Heart left ventricle (tissue), 16 donors: ENCODE results near the gene BPIFA2. TPM values are rescaled to one million over a fixed set of nuclear protein-coding genes. Genes with fewer than 3 reads are reported as not detected.

Source experiments
- ATAC-seq, 4 donors: fragments of 200-7000 bp; cut with Tn5 transposase; one replicate each; pipeline ENCODE4 v1.9.1; 2020 to 2022; ENCODE audit warnings: moderate library complexity in 4 of 4, mild to moderate bottlenecking in 3 of 4, moderate number of reproducible peaks in 1 of 4
- DNase-seq, 5 donors: peaks; one replicate each; pipeline ENCODE4 v3.0.0-alpha.2; 2020
- H3K27ac ChIP-seq, 12 donors: fragments of 200-600 bp; sonication (generic) in 4 of 12; one replicate each; pipeline versions ENCODE4 v1.5.0 to v1.8.0; 2016 to 2022; ENCODE audit warnings: mild to moderate bottlenecking in 2 of 12
- H3K27me3 ChIP-seq, 9 donors: fragments of 200-600 bp; sonication (generic) in 2 of 9; one replicate each; pipeline versions ENCODE4 v1.5.1 to v1.8.0; 2016 to 2022; ENCODE audit warnings: mild to moderate bottlenecking in 3 of 9
- H3K36me3 ChIP-seq, 9 donors: fragments of 200-600 bp; sonication (generic) in 2 of 9; one replicate each; pipeline versions ENCODE4 v1.5.0 to v1.8.0; 2018 to 2022; ENCODE audit warnings: mild to moderate bottlenecking in 2 of 9
- H3K4me1 ChIP-seq, 12 donors: fragments of 200-600 bp; sonication (generic) in 4 of 12; one replicate each; pipeline versions ENCODE4 v1.5.0 to v1.8.0; 2016 to 2022; ENCODE audit warnings: mild to moderate bottlenecking in 3 of 12
- H3K4me3 ChIP-seq, 12 donors: fragments of 200-600 bp; sonication (generic) in 4 of 12; one replicate each; pipeline versions ENCODE4 v1.5.0 to v1.8.0; 2017 to 2022; ENCODE audit warnings: mild to moderate bottlenecking in 9 of 12, moderate library complexity in 4 of 12
- H3K9me3 ChIP-seq, 12 donors: fragments of 200-600 bp; sonication (generic) in 4 of 12; one replicate each; pipeline versions ENCODE4 v1.5.0 to v1.8.0; 2016 to 2022; ENCODE audit warnings: mild to moderate bottlenecking in 1 of 12
- CTCF ChIP-seq, 12 donors: fragments of 200-600 bp; sonication (generic) in 4 of 12; IDR thresholded peaks; one replicate each; pipeline versions ENCODE4 v1.5.0 to v1.8.0; 2018 to 2022; ENCODE audit warnings: antibody characterized with exemption in 12 of 12, mild to moderate bottlenecking in 5 of 12
- POLR2A ChIP-seq, 2 donors: fragments of 450-650 bp; IDR thresholded peaks; one replicate each; pipeline ENCODE4 v1.6.1; 2017; ENCODE audit warnings: antibody characterized with exemption in 2 of 2, mild to moderate bottlenecking in 2 of 2, moderate library complexity in 2 of 2
- WGBS, 4 donors: extraction: QIAGEN DNeasy Blood & Tissue Kit in 2 of 4; methylation state at CpG; one replicate each; pipeline versions ENCODE4 v1.1.5 to v1.1.7; 2013 to 2018; 5-methylcytosine and 5-hydroxymethylcytosine counted together
- intact Hi-C, 10 donors: fragments of 100-400 bp; cut with DNase I; formaldehyde crosslinking; loops; one replicate each; pipeline versions ENCODE4 v1.11.1 to v1.14.2; 2022
- polyA plus RNA-seq, 2 donors: library from polyadenylated mRNA; stranded (reverse); fragments of 200-250 nt; gene quantifications; one replicate each; pipeline ENCODE4 v1.2.3, GENCODE V29; 2013
- total RNA-seq, 9 donors: library from RNA; depleted of rRNA in 2 of 9; stranded (reverse); fragments of >200 nt in 2 of 9; fragmentation: NEBNext Ultra II Directional in 3 of 9; extraction: Animal tissue kit (Norgen Biotek cat#: 25700) in 3 of 9; gene quantifications; one replicate each; pipeline versions ENCODE4 v1.1.0 to v1.2.4, GENCODE V29; 2016 to 2023
- donor health status: ischemic (EF 13 %, LVEDD 7.1; RV severe dilation, severe dysfunction).
- donor health status: healthy with polysubstance abuse.
- donor health status: DM: no; HTN: yes; CAD: no.
- donor health status: DM: no; HTN: no; CAD: no.
- donor health status: ischemic (EF 25% LVEDD 6.9; RV normal size, moderate dysfunction).
- donor health status: ischemic (EF 25% LVEDD 5.7; RV mildly dilated, moderate dysfunction).
- donor health status: healthy.
- donor health status: DM: yes; HTN: yes; CAD: no.
- donor health status: ischemic (EF 35%, LVEDD 5.7; RV mildly dilated, moderate dysfunction).
- donor health status: nonischemic (EF 11% LVEDD 7.7; RV severe dilation, severe dysfunction).
- donor health status: DM: yes; HTN: yes; CAD: no.
- donor health status: PGD.
- donor health status: ischemic (EF 29% LVEDD 5.4; RV normal size, mild dysfunction).
- donor health status: nonischemic (EF 23%, LVEDD 6.1; RV moderate dilation, normal function).

The BPIFA2 gene
- total and polyA plus RNA-seq, 11 donors: not detected

DNA sequence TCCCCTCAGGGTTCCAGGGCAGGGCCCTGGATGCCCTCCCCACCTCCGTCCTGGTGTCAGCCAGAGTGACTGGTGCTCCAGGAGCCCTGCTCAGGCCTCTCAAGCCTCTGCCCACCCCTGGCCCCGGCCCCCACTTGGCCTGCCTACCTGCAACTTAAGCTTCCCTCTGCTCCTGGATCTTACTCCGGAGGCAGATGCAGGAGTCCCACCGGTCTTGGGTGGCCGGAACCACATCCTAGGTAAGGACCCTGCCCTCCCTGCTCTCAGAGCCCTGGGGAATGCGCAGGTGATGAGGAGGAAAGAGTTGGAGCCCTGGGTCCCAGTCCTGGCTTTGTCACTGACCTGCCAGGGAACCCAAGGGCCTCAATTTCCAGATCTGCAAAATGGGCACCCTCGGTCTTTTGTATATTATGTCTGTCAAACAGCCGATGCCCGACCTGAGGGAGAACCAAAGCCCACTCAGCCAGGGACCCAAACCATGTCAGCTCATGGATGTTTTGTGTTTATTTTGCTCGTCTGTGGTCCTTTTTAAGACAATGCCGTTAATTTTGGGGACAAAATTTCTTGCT, 34.5 kb upstream of the BPIFA2 start:
- TF ChIP-seq CTCF (IDR thresholded peaks at IDR 0.05): no peak
- TF ChIP-seq POLR2A (IDR thresholded peaks at IDR 0.05): no peak
- peaks cover 0 to 3% (median 0%) of the 10 kb centered on the region in 12 donors for H3K9me3 ChIP-seq
- H3K27me3 ChIP-seq: peaks cover 0 to 33% (median 0%) of the 10 kb centered on the region in 9 donors
- H3K4me1 ChIP-seq: no peaks in the 10 kb centered on the region
- no peak overlapping the region for H3K4me3 ChIP-seq
- H3K36me3 ChIP-seq: no peaks in the 10 kb centered on the region
- DNase-seq (no peak), ATAC-seq (no peak)
- intact Hi-C loops: no loop called here
- no peak overlapping the region for H3K27ac ChIP-seq
- 83 to 91% (median 88%) methylated on average over 9 to 11 of the region's 11 CpGs for WGBS, 4 donors

DNA sequence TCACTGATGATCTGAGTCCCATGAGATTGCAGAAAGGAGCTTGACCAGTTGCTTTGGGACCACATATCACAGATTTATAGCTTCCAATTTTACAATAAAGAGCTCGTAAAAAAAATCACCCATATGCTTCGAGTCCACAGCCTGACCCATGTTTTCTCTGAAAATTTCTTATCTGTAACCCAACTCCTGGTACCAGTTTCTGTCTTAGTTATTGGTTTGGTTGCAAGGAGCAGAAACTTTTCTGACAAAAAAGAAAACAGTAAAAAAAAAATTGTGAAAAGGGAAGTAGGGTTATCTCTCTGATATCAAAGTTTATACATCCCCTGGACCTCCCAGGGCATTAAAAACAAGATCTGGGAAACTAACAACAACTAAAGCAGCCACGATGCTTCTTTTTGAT, 30.8 kb upstream of the BPIFA2 start:
- 75 to 82% (median 78%) methylated on average over 3 of the region's 3 CpGs for WGBS, 4 donors
- DNase-seq: no peak
- peaks cover 0 to 20% (median 0%) of the 10 kb centered on the region in 9 donors for H3K27me3 ChIP-seq

GRCh38 chr20:33139467-33139866, 28.5 kb upstream of the BPIFA2 start:
- H3K27ac ChIP-seq: no peak overlapping the region
- peaks cover 0 to 4% (median 0%) of the 10 kb centered on the region in 9 donors for H3K27me3 ChIP-seq
- DNase-seq: no peak
- H3K36me3 ChIP-seq: no peaks in the 10 kb centered on the region
- no peak overlapping the region for H3K4me3 ChIP-seq
- TF ChIP-seq POLR2A (IDR thresholded peaks at IDR 0.05) (no peak), CTCF (IDR thresholded peaks at IDR 0.05) (no peak)
- H3K9me3 ChIP-seq: peaks cover 0 to 17% (median under 1%) of the 10 kb centered on the region in 12 donors
- intact Hi-C loops: no loop called here
- H3K4me1 ChIP-seq: no peaks in the 10 kb centered on the region
- no peak for ATAC-seq

More for the DNA sequence above, 30.8 kb upstream of the BPIFA2 start:
- Histone ChIP-seq H3K4me3 (no peak overlapping the region), H3K9me3 (peaks cover 0 to 3% (median 0%) of the 10 kb centered on the region in 12 donors), H3K36me3 (no peaks in the 10 kb centered on the region), H3K4me1 (no peaks in the 10 kb centered on the region), H3K27ac (no peak overlapping the region)
- ATAC-seq: no peak
- intact Hi-C loops: no loop called here
- TF ChIP-seq CTCF (IDR thresholded peaks at IDR 0.05) (no peak), POLR2A (IDR thresholded peaks at IDR 0.05) (no peak)

GRCh38 chr20:33145521-33145920, 22.4 kb upstream of the BPIFA2 start:
- WGBS, 4 donors: 67 to 85% (median 71%) methylated on average over 5 of the region's 5 CpGs
- DNase-seq: no peak
- no peak overlapping the region for H3K27ac ChIP-seq
- TF ChIP-seq POLR2A (IDR thresholded peaks at IDR 0.05) (no peak), CTCF (IDR thresholded peaks at IDR 0.05) (no peak)
- no peak for ATAC-seq
- no peak overlapping the region for H3K4me3 ChIP-seq
- H3K36me3 ChIP-seq: no peaks in the 10 kb centered on the region
- H3K27me3 ChIP-seq: peaks cover 0 to 21% (median 0%) of the 10 kb centered on the region in 9 donors
- no peaks in the 10 kb centered on the region for H3K4me1 ChIP-seq
- intact Hi-C loops: no loop called here
- peaks cover 0 to 17% (median under 1%) of the 10 kb centered on the region in 12 donors for H3K9me3 ChIP-seq
